Activated CD4-positive, alpha-beta T cell treated with anti-CD3 and anti-CD28 coated beads for 4 hours (primary cell): ENCODE results near the gene EFCAB13.
"Not testable (repeated sequence)": the region's sequence is repeated elsewhere in the genome, so short reads cannot be mapped to it uniquely, and the experiment has no call there.

Experiments
- DNase-seq, 2 donors: peaks; one replicate each; pipeline ENCODE4 v3.0.0-alpha.2; 2020

The EFCAB13 gene

GRCh38 chr17:47332287-47332686, 8.5 kb downstream of the EFCAB13 start:
- no peak for DNase-seq

- no peak for DNase-seq
Observed at GRCh38 chr17:47335101-47335936, 11.6 kb downstream of the EFCAB13 start.

GRCh38 chr17:47338026-47338425, 14.3 kb downstream of the EFCAB13 start:
- no peak for DNase-seq

- DNase-seq: no peak
Observed at GRCh38 chr17:47352848-47353247, 29.1 kb downstream of the EFCAB13 start.

GRCh38 chr17:47358652-47359051, 34.9 kb downstream of the EFCAB13 start:
- no peak for DNase-seq

GRCh38 chr17:47363171-47363570, 39.4 kb downstream of the EFCAB13 start:
- no peak for DNase-seq

- no peak for DNase-seq
Observed at GRCh38 chr17:47367257-47367656, 43.5 kb downstream of the EFCAB13 start.

- DNase-seq: no peak
Observed at GRCh38 chr17:47368262-47368661, 44.5 kb downstream of the EFCAB13 start.

GRCh38 chr17:47370899-47371298, 47.1 kb downstream of the EFCAB13 start:
- DNase-seq: not testable (repeated sequence)

- no peak for DNase-seq
Observed at GRCh38 chr17:47373002-47373401, 49.2 kb downstream of the EFCAB13 start.

- no peak for DNase-seq
Observed at GRCh38 chr17:47376247-47376646, 52.5 kb downstream of the EFCAB13 start.

GRCh38 chr17:47388825-47389224, 65.1 kb downstream of the EFCAB13 start:
- DNase-seq: no peak

- DNase-seq: not testable (repeated sequence)
Observed at GRCh38 chr17:47397532-47398128, 73.9 kb downstream of the EFCAB13 start.

GRCh38 chr17:47400333-47400732, 76.6 kb downstream of the EFCAB13 start:
- DNase-seq: no peak

GRCh38 chr17:47401100-47401499, 77.3 kb downstream of the EFCAB13 start:
- no peak for DNase-seq

- no peak for DNase-seq
Observed at GRCh38 chr17:47404006-47404405, 80.3 kb downstream of the EFCAB13 start.

GRCh38 chr17:47404875-47405274, 81.1 kb downstream of the EFCAB13 start:
- no peak for DNase-seq

GRCh38 chr17:47413872-47414271, 90.1 kb downstream of the EFCAB13 start:
- no peak for DNase-seq

- DNase-seq: no peak
Observed at GRCh38 chr17:47414612-47415011, 90.9 kb downstream of the EFCAB13 start.

GRCh38 chr17:47423406-47424295, 99.9 kb downstream of the EFCAB13 start:
- DNase-seq: no peak

GRCh38 chr17:47425233-47425632, 101.5 kb downstream of the EFCAB13 start:
- DNase-seq: not testable (repeated sequence)

- not testable (repeated sequence) for DNase-seq
Observed at GRCh38 chr17:47425887-47426635, 102.3 kb downstream of the EFCAB13 start.

- DNase-seq: no peak
Observed at GRCh38 chr17:47427985-47428384, 104.2 kb downstream of the EFCAB13 start.
